ENCODE results near the gene SPHKAP.

Gene SPHKAP

GRCh38 chr2:228136027-228136426 lies 45.5 kb downstream of the SPHKAP start (continued):
- TF ChIP-seq PATZ1 (CRISPR knock-in tag; IDR thresholded peaks at IDR 0.05; ENCODE audit: borderline replicate concordance): no peak
- no peak for TF ChIP-seq ZFP3 (CRISPR knock-in tag; IDR thresholded peaks at IDR 0.05)
- no peak for TF ChIP-seq TSHZ2 (CRISPR knock-in tag; IDR thresholded peaks at IDR 0.05)
- no peak for TF ChIP-seq GLIS3 (CRISPR knock-in tag; IDR thresholded peaks at IDR 0.05)
- no peak for TF ChIP-seq ISL1 (CRISPR knock-in tag; IDR thresholded peaks at IDR 0.05)

GRCh38 chr2:228135300-228135699 lies 46.2 kb downstream of the SPHKAP start:
- no peak for TF ChIP-seq OSR1 (CRISPR knock-in tag; IDR thresholded peaks at IDR 0.05)
- TF ChIP-seq ZFP30 (CRISPR knock-in tag; IDR thresholded peaks at IDR 0.05): no peak
- no peak for TF ChIP-seq ISL1 (CRISPR knock-in tag; IDR thresholded peaks at IDR 0.05)
- no peak for TF ChIP-seq ARNTL (CRISPR knock-in tag; IDR thresholded peaks at IDR 0.05; ENCODE audit: borderline replicate concordance, low read depth)
- no peak for TF ChIP-seq TSHZ2 (CRISPR knock-in tag; IDR thresholded peaks at IDR 0.05)
- no peak for TF ChIP-seq ZC3H10 (CRISPR knock-in tag; IDR thresholded peaks at IDR 0.05)
- no peak for TF ChIP-seq CREB5 (CRISPR knock-in tag; IDR thresholded peaks at IDR 0.05; ENCODE audit: low read depth)
- no peak for ATAC-seq

- TF ChIP-seq RARB (CRISPR knock-in tag; IDR thresholded peaks at IDR 0.05): no peak
- no peak for TF ChIP-seq CSDC2 (CRISPR knock-in tag; IDR thresholded peaks at IDR 0.05)
- TF ChIP-seq PATZ1 (CRISPR knock-in tag; IDR thresholded peaks at IDR 0.05; ENCODE audit: borderline replicate concordance): no peak
- no peak for TF ChIP-seq ZNF565 (CRISPR knock-in tag; conservative IDR thresholded peaks at IDR 0.05; ENCODE audit: low read depth)
These were observed 49.7 kb downstream of the SPHKAP start for GRCh38 chr2:228131833-228132232.

GRCh38 chr2:228126401-228126800 lies 55.1 kb downstream of the SPHKAP start:
- TF ChIP-seq CREB5 (CRISPR knock-in tag; IDR thresholded peaks at IDR 0.05; ENCODE audit: low read depth): no peak
- ATAC-seq: no peak

More at GRCh38 chr2:228131833-228132232, 49.7 kb downstream of the SPHKAP start:
- ATAC-seq: no peak

All from SK-N-SH treated with all-trans-retinoic acid at 6 μM for 48 hours (cell line).